IMR-90 (cell line): Measurements from ENCODE around the gene TAGLN.

Experiments used
- CHD1 ChIP-seq: IDR thresholded peaks from 2 replicates; pipeline ENCODE4 v1.6.1; 2012; ENCODE audit warnings: low read depth, low read length, improper control_type of control experiment
- CTCF ChIP-seq: conservative IDR thresholded peaks from 2 replicates; pipeline ENCODE4 v1.5.1; 2012; ENCODE audit warnings: mild to moderate bottlenecking, low read depth, low read length, improper control_type of control experiment
- FOS ChIP-seq: fragments of 150-350 bp; IDR thresholded peaks from 2 replicates; pipeline ENCODE4 v1.6.1; 2016; ENCODE audit warnings: low read depth, low read length
- MAZ ChIP-seq: IDR thresholded peaks from 2 replicates; pipeline ENCODE4 v1.6.1; 2012; ENCODE audit warnings: low read depth, mild to moderate bottlenecking, low read length, improper control_type of control experiment, moderate library complexity, borderline replicate concordance
- MXI1 ChIP-seq: IDR thresholded peaks from 2 replicates; pipeline ENCODE4 v1.6.1; 2012; ENCODE audit warnings: low read depth, mild to moderate bottlenecking, low read length, moderate library complexity, borderline replicate concordance
- POLR2A ChIP-seq: IDR thresholded peaks from 2 replicates; pipeline ENCODE4 v1.6.1; 2012; ENCODE audit warnings: mild to moderate bottlenecking, low read depth, low read length
- RAD21 ChIP-seq: IDR thresholded peaks from 2 replicates; pipeline ENCODE4 v1.6.1; 2012; ENCODE audit warnings: low read length, improper control_type of control experiment
- RFX5 ChIP-seq: IDR thresholded peaks from 2 replicates; pipeline ENCODE4 v1.8.0; 2012; ENCODE audit warnings: low read depth, mild to moderate bottlenecking, low read length, moderate library complexity

- TF ChIP-seq CTCF: 0 out of 2 replicates have a peak, but pooled peaks have one; percentile 15
- no peak for TF ChIP-seq MAZ
- TF ChIP-seq POLR2A: no peak
- no peak for TF ChIP-seq RFX5
- no peak for TF ChIP-seq CHD1
- peak; percentile 13; the same call in 1 of the 2 replicates for TF ChIP-seq RAD21
- TF ChIP-seq FOS: no peak
- TF ChIP-seq MXI1: no peak
These were observed 22.8 kb downstream of the TAGLN start for GRCh38 chr11:117221775-117222517.
